Fibroblast of skin of back (primary cell): ENCODE data around the gene DDTL. TPM values are rescaled to one million over a fixed set of nuclear protein-coding genes. Genes with fewer than 3 reads are reported as not detected.
"Not testable (repeated sequence)": the region's sequence is repeated elsewhere in the genome, so short reads cannot be mapped to it uniquely, and the experiment has no call there.

Experiments used
- DNase-seq: peaks from one replicate; pipeline ENCODE4 v3.0.0-alpha.2; 2013
- polyA plus RNA-seq, 2 experiments: library from polyadenylated mRNA; unstranded; fragments of 120-200 nt; gene quantifications; one replicate each; pipeline ENCODE4 v1.2.1, GENCODE V29; 2013; ENCODE audit not compliant: insufficient read length in 2 of 2

DDTL gene
- 2.1 TPM for polyA plus RNA-seq (2013, experiment 1 of 2; ENCODE audit: insufficient read length)
- 2.0 TPM for polyA plus RNA-seq (2013, experiment 2 of 2; ENCODE audit: insufficient read length)

GRCh38 chr22:23966568-23966967 lies at the start of gene DDTL:
TSS of gene DDTL (plus strand) at chr22:23966888. CDS start at chr22:23966915, 27 bp downstream.
- not testable (repeated sequence) for DNase-seq

- DNase-seq: not testable (repeated sequence)
Measured at GRCh38 chr22:23920267-23920611, 46.4 kb upstream of the DDTL start.

GRCh38 chr22:23921586-23922201 lies 45.0 kb upstream of the DDTL start:
- peak; percentile 33 for DNase-seq

- no peak for DNase-seq
Measured at GRCh38 chr22:23922921-23923320, 43.8 kb upstream of the DDTL start.

GRCh38 chr22:23925020-23925606 lies 41.6 kb upstream of the DDTL start:
- DNase-seq: no peak

GRCh38 chr22:23926561-23926960 lies 40.1 kb upstream of the DDTL start:
- no peak for DNase-seq

- DNase-seq: no peak
Measured at GRCh38 chr22:23938328-23939016, 28.2 kb upstream of the DDTL start.

- DNase-seq: no peak
Measured at GRCh38 chr22:23939017-23939357, 27.7 kb upstream of the DDTL start.

- DNase-seq: not testable (repeated sequence)
Measured at GRCh38 chr22:23940166-23940565, 26.5 kb upstream of the DDTL start.

- not testable (repeated sequence) for DNase-seq
Measured at GRCh38 chr22:23947391-23947790, 19.3 kb upstream of the DDTL start.

- DNase-seq: not testable (repeated sequence)
Measured at GRCh38 chr22:23949764-23950163, 16.9 kb upstream of the DDTL start.

GRCh38 chr22:23951383-23951782 lies 15.3 kb upstream of the DDTL start:
- DNase-seq: not testable (repeated sequence)

GRCh38 chr22:23952794-23953405 lies 13.8 kb upstream of the DDTL start:
- not testable (repeated sequence) for DNase-seq

- not testable (repeated sequence) for DNase-seq
Measured at GRCh38 chr22:23953485-23953884, 13.2 kb upstream of the DDTL start.

GRCh38 chr22:23954193-23954990 lies 12.3 kb upstream of the DDTL start:
- not testable (repeated sequence) for DNase-seq

- DNase-seq: not testable (repeated sequence)
Measured at GRCh38 chr22:23954991-23955305, 11.7 kb upstream of the DDTL start.

GRCh38 chr22:23955886-23956285 lies 10.8 kb upstream of the DDTL start:
- DNase-seq: not testable (repeated sequence)

- DNase-seq: peak; percentile 67
Measured at GRCh38 chr22:23956301-23956900, 10.3 kb upstream of the DDTL start.

GRCh38 chr22:23961084-23961771 lies 5.5 kb upstream of the DDTL start, which contains the start of gene GSTT2B:
TSS of gene GSTT2B (minus strand) at chr22:23961195. CDS start at chr22:23961131, 64 bp downstream.
- not testable (repeated sequence) for DNase-seq

GRCh38 chr22:23966094-23966493 lies 594 bp upstream of the DDTL start:
- not testable (repeated sequence) for DNase-seq

- no peak for DNase-seq
Measured at GRCh38 chr22:23969071-23969470, 2.4 kb downstream of the DDTL start.
